Measurements from ENCODE around the gene EFHB. TPM values are rescaled to one million over a fixed set of nuclear protein-coding genes. Genes with fewer than 3 reads are reported as not detected.

Gene EFHB, protein sequence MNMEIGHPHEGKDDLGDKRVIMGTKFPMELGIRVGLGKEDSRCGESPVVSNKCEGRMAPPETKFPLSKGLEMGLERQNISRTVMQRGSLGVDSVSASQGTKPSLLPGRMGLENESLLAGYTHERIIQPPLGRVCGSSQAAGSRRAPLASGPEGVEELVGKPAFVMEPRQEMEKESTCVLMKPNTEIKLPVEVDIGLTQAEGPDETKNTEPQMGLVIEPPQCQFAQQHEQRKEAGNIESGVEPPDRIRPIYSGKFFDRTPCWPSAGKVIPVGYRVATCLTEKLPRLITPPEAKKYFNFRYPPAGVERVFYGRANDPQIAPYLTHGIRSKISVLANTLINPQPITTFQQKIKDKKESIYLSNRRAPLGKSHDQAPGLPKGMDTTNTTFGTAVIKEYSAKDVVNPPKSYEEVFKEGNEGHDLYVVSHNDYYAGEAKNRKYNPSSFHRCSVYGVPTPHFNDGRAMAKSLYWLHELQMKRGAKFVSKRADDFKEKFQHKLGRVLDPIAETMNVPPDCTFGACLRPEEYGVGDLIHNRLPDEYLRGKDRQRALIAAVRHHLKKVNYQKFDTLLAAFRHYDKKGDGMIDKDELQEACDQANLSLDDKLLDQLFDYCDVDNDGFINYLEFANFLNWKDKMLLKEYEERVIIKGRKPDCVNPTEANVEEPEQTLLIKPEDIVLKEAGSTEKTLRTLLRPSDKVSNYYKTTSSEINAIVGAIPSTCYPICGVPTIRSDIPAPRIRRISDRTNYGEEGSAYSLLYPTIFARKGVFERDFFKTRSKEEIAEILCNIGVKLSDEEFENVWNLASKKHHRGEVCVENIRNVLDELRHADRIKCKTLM
- total RNA-seq = 0.35 TPM in 1 of 2 replicates, not detected in the other

DNA sequence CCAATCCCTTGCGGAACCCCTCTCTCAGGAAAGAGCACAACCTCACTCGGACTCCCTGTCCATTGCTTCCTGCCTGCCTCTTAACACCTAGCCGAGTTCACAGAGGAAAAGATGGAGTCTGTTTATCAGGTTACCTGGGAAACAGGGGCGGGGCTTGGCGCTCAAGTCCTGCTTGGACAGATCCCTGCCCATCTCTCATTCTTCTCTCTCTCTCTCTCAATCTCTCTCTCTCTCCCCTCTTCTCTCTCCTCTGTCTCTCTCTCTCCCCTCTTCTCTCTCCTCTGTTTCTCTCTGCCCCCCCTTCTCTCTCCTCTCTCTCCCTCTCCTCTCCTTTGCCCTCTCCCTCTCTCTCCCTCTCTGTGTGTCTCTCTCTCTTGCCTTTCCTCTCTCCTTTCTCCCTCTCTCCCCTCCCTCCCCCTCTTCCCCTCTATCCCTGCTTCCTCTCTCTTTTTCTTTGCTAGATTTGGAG, at the start of gene EFHB:
Gene EFHB (minus strand): TSS at position 120 of the 469 bp plus-strand sequence. CDS start 199 bp downstream, outside the sequence.

DNA sequence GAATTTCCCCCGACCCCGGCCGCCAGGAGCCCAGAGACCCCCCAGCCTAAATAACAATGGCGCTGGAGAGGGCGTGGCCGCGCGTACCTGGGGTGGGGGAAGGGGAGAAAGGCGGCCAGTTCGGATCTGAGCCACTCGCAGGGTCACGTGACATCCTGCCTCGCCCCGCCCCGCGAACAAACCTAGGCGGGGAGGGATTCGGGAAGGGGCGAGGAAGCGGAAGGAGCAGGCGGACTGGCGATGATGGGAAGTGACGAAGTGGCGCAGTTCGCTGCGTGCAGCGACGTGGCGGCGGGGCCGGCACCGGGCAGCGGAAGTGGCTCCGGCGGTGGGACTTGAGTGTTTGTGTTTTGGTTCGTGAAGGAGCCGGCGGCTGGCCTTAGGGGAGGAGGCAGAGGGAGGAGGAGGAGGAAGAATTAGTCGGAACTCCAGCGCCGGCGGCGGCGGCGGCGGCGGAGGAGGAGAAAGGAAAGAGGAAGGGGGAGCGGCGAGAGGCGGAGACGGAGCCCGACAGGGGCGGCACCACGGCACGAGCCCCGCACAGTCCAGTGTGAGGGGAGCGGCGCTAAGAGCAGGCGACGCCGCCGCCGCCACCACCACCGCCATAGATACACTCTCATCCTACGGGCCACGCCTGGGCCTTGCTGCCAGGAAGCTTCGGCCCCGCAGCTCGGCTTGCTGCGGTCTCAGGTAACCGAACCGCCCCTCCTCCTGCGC, 13.0 kb upstream of the EFHB start, which contains the start of gene RAB5A:
Gene RAB5A (plus strand): TSS at position 266 of the 717 bp plus-strand sequence. CDS start 3,802 bp downstream, outside the sequence.

Other genes starting within 250 kb of the EFHB start
- 31.6 and 62.3 TPM in 2 replicates for gene RAB5A, start 12.9 kb upstream of the EFHB start, total RNA-seq
- not detected in 2 replicates for gene PP2D1, start 78.0 kb upstream of the EFHB start, total RNA-seq
- 2.0 and 5.5 TPM in 2 replicates for gene KAT2B, start 106.2 kb upstream of the EFHB start, total RNA-seq

Data from airway epithelial cell (primary cell).